Stimulated activated CD4-positive, alpha-beta T cell treated with anti-CD3 and anti-CD28 coated beads, Interleukin-15, amount 100 ng/mL, for 24 hours (primary cell): Measurements from ENCODE around the gene RPL13.
A peak's percentile ranks its signal among the peaks of the same experiment; 100 is the strongest.

Experiments
- DNase-seq: peaks from one replicate; pipeline ENCODE4 v3.0.0-alpha.2; 2020

Gene RPL13

GRCh38 chr16:89560378-89561141 lies at the start of gene RPL13:
TSS of gene RPL13 (plus strand) at chr16:89560682. CDS start at chr16:89560960, 278 bp downstream.
- DNase-seq = peak; percentile 95

DNA sequence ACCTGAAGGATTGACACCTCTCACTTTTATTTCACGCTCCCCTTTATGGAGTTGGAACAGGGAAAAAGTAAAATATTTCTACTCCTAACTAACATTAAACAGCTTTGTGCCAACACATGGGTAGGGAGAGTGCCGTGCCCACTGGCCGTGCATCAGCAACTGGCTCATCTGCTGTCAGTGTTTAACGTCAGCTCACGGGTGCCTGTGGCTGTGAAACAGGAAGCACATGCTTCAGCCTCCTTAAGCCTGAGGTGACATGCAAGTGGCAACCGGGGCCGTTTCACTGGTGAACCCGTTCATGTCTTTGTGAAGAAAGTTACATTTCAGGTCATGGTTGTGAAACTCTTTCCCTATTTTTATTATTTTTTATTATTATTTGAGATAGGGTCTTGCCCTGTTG lies 49.1 kb upstream of the RPL13 start:
- DNase-seq = no peak

DNA sequence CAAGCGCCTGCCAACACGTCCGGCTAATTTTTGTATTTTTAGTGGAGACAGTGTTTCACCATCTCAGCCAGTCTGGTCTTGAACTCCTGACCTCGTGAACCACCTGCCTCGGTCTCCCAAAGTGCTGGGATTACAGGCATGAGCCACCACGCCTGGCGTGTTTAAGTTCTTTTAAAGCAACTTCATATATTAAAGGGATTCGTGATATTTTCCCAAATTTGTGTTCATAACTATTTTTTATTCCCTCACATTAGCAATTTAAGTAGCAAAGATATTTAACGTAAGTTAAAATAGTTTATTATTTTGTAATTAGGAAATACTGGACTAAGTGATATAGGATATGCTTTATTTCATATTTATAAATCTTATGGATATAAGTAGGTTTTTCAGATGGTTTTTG lies 48.0 kb upstream of the RPL13 start:
- no peak for DNase-seq

- DNase-seq = no peak
Observed at GRCh38 chr16:89517128-89517527, 43.4 kb upstream of the RPL13 start.

- no peak for DNase-seq
Observed at GRCh38 chr16:89519881-89520280, 40.6 kb upstream of the RPL13 start.

GRCh38 chr16:89522287-89522686 lies 38.2 kb upstream of the RPL13 start:
- DNase-seq = no peak

GRCh38 chr16:89523680-89524344 lies 36.7 kb upstream of the RPL13 start:
- DNase-seq = no peak

- DNase-seq = no peak
Observed at GRCh38 chr16:89525146-89525913, 35.2 kb upstream of the RPL13 start.

- DNase-seq = no peak
Observed at GRCh38 chr16:89529097-89529496, 31.4 kb upstream of the RPL13 start.

- no peak for DNase-seq
Observed at GRCh38 chr16:89530401-89531381, 29.8 kb upstream of the RPL13 start.

DNA sequence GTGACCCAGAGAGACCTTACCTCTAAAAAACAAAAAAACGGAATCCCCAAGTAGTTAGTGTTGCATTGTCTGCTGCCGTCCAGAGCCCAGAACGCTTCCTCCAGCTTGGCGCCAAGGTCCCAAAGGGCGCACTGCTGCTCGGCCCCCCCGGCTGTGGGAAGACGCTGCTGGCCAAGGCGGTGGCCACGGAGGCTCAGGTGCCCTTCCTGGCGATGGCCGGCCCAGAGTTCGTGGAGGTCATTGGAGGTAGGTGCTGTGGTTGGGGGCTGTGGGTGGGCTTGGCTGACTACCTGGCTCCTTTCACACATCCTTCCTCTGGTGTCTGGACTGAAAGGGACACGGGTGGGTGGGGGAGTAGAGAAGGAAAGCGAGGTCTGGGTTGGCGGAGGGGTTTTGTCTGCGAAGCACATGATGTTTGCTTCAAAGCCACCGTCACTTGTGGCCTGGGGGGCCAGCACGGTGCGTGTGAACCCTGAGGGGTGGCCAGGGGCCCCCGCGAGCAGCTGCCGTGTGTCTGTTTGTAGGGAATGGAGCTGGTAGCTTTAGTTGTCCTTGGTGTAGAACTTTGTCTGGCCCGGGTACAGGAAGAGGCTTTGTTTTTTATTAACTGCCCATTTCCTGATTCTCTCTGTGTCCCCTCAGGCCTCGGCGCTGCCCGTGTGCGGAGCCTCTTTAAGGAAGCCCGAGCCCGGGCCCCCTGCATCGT lies 28.5 kb upstream of the RPL13 start:
- no peak for DNase-seq

- DNase-seq = peak; percentile 9
Observed at GRCh38 chr16:89534252-89534756, 26.2 kb upstream of the RPL13 start.

DNA sequence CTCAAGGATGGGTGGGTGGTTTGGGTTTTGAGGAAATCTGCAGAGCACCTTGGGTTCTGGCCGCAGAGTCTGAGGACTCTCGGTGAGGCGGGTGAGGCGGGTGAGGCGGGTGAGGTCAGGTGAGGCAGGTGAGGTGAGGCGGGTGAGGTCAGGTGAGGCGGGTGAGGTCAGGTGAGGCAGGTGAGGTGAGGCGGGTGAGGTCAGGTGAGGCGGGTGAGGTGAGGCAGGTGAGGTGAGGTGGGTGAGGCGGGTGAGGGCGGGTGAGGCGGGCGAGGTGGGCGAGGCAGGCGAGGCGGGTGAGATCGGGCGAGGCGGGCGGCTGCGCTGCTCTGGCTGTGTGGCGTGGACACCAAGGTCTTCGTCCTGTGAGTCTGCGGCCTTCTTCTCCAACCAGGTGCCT lies 24.1 kb upstream of the RPL13 start:
- DNase-seq = no peak

- no peak for DNase-seq
Observed at GRCh38 chr16:89536886-89537548, 23.5 kb upstream of the RPL13 start.

DNA sequence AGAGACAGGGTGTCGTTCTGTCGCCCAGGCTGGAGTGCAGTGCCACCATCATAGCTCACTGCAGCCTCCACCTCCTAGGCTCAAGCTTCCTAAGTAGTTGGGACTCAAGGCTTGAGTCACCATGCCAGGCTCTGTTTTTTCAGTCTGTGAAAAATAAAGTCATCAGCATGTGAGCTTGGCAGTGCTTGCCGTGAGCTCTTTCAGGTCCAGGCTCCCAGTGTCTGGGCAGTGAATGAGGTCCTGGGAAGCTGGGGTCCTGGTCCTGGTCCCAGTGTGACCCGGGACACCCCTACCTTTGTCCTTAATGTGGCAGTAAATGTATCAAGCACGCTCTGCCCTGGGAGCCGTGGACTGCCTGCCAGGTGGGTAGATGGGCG lies 22.9 kb upstream of the RPL13 start:
- DNase-seq = no peak

GRCh38 chr16:89538286-89538685 lies 22.2 kb upstream of the RPL13 start:
- DNase-seq = no peak

GRCh38 chr16:89540557-89540956 lies 19.9 kb upstream of the RPL13 start:
- DNase-seq = no peak

DNA sequence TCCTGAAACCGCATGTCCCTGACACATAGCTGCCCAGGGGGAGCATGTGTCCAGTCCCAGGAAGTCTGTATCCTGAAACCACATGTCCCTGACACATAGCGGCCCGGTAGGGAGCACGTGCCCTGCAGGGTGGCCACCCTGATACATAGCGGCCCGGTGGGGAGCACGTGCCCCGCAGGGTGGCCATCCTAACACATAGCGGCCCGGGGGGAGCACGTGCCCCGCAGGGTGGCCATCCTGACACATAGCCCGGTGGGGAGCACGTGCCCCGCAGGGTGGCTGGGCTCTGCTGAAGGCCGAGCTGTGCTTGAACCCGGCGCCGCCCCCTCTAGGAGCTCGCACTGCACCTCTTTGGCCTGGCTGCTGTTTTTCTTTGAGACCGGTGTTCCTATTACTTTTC lies 18.7 kb upstream of the RPL13 start:
- no peak for DNase-seq

DNA sequence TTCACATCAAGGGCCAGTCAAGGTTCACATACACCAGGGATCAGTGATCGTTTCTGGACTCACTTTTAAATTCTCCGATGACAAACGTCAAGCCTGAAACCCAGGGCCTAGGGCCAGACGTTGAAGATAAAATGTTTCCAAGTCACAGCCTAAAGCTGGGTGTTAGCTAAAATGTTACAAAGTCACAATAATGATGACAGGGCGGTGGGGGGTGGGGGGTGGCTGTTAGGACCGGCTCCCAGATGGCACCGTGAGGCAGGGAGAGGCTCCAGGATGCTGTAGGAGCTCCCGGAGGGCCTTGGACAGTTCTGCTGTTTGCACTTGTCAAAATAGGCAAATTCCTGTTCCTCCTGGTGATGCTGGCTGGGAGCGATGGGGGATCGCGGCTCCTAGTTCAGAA lies 16.4 kb upstream of the RPL13 start:
- DNase-seq = no peak

- no peak for DNase-seq
Observed at GRCh38 chr16:89544713-89545043, 15.8 kb upstream of the RPL13 start.
